Middle frontal gyrus (tissue), 1 donor: ENCODE results near the gene KDM6A.
"Not testable (repeated sequence)": the region's sequence is repeated elsewhere in the genome, so short reads cannot be mapped to it uniquely, and the experiment has no call there.

ENCODE experiments used
- DNase-seq: peaks from one replicate; pipeline ENCODE4 v3.0.0-alpha.2; 2015; ENCODE audit warnings: low spot score; ENCODE audit errors: extremely low spot score

KDM6A gene

DNA sequence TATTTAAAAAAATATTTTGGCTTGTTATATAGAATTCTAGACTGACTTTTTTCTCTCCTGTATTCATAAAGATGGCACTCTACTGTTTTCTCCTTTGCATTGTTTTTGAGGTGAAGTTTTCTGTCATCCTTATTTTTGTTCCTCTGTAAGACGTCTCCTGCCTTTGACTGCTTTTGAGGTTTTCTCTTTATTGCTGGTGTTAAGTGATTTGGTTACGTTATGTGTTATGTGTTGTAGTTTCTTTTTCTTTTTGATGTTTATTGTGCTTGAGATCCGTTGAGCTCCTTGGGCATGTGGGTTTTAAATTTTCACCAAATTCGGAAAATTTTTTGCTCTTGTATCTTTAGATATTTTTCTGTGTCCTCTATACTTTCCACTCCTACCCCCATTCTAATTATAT lies 50.0 kb downstream of the KDM6A start:
- DNase-seq, result no peak

- DNase-seq, result no peak
These were observed 54.4 kb downstream of the KDM6A start for GRCh38 chrX:44927398-44927797.

- DNase-seq, result no peak
These were observed 58.5 kb downstream of the KDM6A start for GRCh38 chrX:44931441-44931973.

GRCh38 chrX:44935172-44935571 lies 62.2 kb downstream of the KDM6A start:
- DNase-seq, result no peak

GRCh38 chrX:44935640-44936039 lies 62.7 kb downstream of the KDM6A start:
- DNase-seq, result no peak

DNA sequence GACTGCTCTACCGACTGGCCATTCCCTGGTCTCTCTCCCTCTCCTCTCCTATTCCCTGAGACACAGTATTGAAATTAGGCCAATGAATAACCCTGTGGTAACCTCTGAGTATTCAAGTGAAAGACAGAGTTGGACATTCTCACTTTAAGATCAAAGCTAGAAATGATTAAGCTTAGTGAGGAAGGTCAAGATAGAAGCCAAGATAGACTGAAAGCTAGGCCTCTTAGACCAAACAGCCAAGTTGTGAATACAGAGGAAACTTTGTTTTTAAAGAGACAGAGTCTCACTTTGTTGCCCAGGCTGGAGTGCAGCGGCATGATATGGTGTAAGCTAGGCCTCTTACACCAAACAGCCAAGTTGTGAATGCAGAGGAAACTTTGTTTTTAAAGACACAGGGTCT lies 64.6 kb downstream of the KDM6A start:
- DNase-seq, result no peak

DNA sequence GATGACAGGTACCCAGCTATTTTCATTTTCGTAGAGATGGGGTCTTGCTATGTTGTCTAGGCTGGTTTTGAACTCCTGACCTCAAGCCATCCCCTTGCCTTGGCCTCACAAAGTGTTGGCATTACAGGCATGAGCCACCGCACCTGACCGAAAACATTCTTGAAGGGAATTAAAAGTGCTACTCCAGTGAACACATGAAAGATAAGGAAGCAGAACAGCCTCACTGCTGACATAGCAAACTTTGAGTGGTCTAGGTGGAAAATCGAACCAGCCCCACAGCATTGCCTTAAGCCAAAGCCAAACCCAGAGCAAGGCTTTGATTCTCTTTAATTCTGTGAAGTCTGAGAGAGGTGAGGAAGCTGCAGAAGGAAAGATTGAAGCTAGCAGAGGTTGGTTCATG lies 65.1 kb downstream of the KDM6A start:
- no peak for DNase-seq

DNA sequence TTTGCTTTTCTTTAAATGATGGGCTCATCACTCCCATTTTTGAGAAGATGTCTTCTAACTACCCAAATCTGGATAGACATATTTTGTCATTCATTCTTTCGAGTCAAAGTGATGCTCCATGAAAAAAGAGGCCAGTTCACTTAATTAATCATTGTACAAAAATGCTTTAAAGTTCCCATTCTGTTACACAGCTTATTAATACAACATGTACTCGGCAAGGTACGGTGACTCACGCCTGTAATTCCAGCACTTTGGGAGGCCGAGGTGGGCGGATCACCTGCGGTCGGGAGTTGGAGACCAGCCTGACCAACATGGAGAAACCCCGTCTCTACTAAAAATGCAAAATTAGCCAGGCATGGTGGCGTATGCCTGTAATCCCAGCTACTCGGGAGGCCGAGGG lies 67.6 kb downstream of the KDM6A start:
- DNase-seq, result not testable (repeated sequence)

- DNase-seq, result no peak
These were observed 70.0 kb downstream of the KDM6A start for GRCh38 chrX:44943007-44943406.

DNA sequence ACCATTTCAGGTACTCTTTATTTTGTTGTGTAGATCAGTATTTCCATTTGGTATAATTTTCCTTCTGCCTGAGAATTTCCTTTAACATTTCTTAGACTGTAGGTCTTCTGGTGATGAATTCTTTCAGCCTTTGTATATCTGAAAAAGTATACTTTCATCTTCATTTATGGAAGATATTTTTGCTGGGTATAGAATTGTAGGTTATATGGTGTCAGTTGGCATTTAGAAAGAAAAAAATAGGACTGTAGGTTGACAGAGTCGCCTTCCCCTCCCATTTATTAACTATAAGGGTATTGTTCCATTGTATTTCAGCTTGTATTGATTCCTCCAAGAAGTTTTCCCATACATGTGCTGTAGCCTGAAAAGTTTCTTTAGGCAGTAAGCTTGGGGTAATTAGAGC lies 71.9 kb downstream of the KDM6A start:
- DNase-seq, result no peak

- DNase-seq, result no peak
These were observed 72.7 kb downstream of the KDM6A start for GRCh38 chrX:44945736-44946135.

- DNase-seq, result no peak
These were observed 73.8 kb downstream of the KDM6A start for GRCh38 chrX:44946771-44947170.

DNA sequence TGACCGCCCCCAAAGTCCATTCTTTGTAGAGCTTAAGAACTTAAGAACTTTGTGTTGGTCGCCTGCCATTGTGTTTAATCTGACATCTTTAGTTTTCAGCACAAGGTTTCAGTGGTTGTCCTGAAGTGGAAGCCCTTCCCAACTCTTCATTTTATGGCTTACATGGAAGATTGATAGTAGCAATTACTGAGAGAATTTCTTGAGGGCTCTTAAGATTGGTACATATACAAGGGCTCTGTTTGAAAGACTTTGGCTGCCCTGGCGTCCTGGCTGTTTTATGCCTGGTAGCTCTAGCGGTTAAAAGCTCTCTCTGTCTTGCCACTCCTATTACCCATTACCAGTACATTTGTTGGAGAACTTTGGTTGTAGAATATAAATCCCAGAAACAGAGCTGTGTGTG lies 75.0 kb downstream of the KDM6A start:
- DNase-seq, result no peak

DNA sequence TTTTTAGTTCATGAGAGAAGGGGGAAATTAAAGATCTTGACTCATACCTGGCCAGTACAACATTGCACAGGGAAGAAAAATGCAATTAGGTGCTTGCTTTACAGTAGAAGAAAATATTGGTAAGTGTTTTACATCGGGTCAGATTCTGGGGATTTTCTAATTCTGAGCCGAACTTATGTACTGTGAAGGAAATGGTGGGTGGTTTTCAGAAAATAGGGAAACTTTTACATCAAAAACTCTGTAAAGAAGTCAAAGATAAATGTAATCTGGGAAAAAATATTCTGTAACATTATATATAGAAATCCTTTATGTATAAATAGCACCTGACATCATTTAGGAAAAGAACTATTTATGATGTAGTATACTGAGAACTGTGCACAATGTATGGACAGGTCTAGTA lies 75.4 kb downstream of the KDM6A start:
- DNase-seq, result no peak

GRCh38 chrX:44949125-44949524 lies 76.1 kb downstream of the KDM6A start:
- DNase-seq, result no peak

- not testable (repeated sequence) for DNase-seq
These were observed 77.7 kb downstream of the KDM6A start for GRCh38 chrX:44950471-44951366.

DNA sequence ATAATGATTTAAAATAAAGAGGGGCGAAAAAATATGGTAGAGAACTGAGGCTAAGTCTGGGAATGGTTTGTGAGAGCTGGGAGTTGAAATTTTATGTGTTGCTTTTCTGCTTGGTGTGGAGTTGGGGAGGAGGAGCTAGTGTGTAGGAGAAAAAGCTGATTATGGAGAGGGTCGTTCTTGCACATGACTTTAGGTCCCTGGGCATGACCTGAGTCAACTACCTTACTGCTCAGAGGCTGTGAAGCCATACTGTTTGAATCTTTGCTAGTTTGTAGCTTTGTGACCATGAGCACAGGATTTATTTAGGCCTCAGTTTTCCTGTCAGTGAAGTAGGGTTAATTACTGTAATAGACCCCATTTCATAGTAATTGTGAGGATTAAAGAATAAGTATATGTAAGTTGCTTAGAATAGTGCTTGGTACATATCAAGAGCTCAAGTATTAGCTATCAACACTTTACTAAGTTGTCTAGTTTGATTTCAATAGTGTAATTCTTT lies 78.6 kb downstream of the KDM6A start:
- no peak for DNase-seq

DNA sequence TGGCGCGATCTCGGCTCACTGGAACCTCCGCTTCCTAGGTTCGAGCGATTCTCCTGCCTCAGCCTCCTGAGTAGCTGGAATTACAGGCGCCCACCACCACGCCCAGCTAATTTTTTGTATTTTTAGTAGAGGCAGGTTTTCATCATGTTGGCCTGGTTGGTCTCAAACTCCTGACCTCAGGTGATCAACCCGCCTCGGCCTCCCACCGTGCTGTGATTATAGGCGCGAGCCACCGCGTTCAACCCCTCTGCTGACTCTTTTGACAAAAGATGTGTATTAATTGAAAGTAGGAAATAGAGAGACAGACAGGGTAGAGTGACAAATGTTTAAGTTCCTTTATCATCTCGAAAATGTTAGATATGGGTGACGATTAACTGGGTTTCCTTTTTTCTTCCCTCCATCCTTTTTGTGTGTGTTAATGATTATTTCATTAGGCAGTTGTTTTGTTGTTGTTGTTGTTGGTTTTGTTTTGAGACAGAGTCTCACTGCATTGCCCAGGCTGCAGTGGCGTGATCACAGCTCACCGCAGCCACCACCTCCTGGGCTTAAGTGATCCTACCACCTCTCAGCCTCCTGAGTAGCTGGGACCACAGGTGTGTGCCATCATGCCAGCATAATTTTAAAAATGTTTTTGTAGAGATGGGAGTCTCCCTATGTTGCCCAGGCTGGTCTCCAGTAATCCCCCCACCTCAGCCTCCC lies 79.5 kb downstream of the KDM6A start:
- DNase-seq, result no peak

- no peak for DNase-seq
These were observed 80.9 kb downstream of the KDM6A start for GRCh38 chrX:44953734-44954502.

DNA sequence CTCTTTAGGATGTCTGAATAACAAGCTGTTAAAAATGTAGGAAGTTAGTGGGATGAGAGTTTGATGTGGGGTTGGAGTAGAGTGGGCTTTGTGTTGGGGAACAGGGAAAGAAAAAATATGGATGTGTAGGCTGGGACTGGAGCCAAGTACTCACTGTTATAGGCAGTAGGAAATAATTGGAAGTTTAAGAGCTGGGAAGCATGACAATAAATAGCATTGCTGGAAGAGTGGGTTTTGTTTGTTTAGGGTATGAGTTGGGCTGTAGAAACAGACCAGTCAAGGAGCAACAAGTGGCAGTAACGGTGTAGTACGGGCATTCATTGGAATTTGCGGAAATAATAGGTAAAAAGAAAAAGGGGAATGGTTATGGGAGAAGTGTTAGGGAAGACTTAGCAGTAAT lies 81.6 kb downstream of the KDM6A start:
- DNase-seq, result no peak

GRCh38 chrX:44957848-44958247 lies 84.9 kb downstream of the KDM6A start:
- DNase-seq, result no peak

- no peak for DNase-seq
These were observed 85.5 kb downstream of the KDM6A start for GRCh38 chrX:44958480-44958879.
